PC-3 (cell line): Measurements from ENCODE around the gene APBA1.

ENCODE experiments used
- CTCF ChIP-seq: fragments of 300-600 bp; sonication (generic); conservative IDR thresholded peaks from 2 replicates; pipeline ENCODE4 v1.5.1; 2017; ENCODE audit warnings: antibody characterized with exemption, low read depth, mild to moderate bottlenecking, low read length
- EZH2phosphoT487 ChIP-seq: fragments of 300-600 bp; sonication (generic); IDR thresholded peaks from 2 replicates; pipeline ENCODE4 v1.6.1; 2018; ENCODE audit warnings: mild to moderate bottlenecking, antibody characterized with exemption, low read length, borderline replicate concordance

GRCh38 chr9:69443178-69443577 is 229.0 kb downstream of the APBA1 start:
- TF ChIP-seq CTCF (no peak), EZH2phosphoT487 (no peak)
